Stimulated activated naive CD4-positive, alpha-beta T cell (primary cell): ENCODE results near the gene DMD.

Experiments used
- DNase-seq, 6 experiments: peaks; one replicate each; lab custom pipeline; 2025; lab: John Stamatoyannopoulos, UW

The DMD gene

GRCh38 chrX:31228415-31228832 lies 1982.9 kb downstream of the DMD start:
- DNase-seq, result no peak

GRCh38 chrX:31227250-31227649 lies 1984.1 kb downstream of the DMD start:
- no peak for DNase-seq

- DNase-seq, result no peak
Measured at GRCh38 chrX:31225819-31226218, 1985.5 kb downstream of the DMD start.

- no peak for DNase-seq
Measured at GRCh38 chrX:31224381-31225012, 1986.9 kb downstream of the DMD start.

GRCh38 chrX:31223817-31224216 lies 1987.5 kb downstream of the DMD start:
- DNase-seq, result no peak

GRCh38 chrX:31222946-31223345 lies 1988.4 kb downstream of the DMD start:
- DNase-seq, result no peak

- no peak for DNase-seq
Measured at GRCh38 chrX:31219174-31219573, 1992.2 kb downstream of the DMD start.

- DNase-seq, result no peak
Measured at GRCh38 chrX:31217084-31217483, 1994.3 kb downstream of the DMD start.

- no peak for DNase-seq
Measured at GRCh38 chrX:31215277-31215815, 1996.0 kb downstream of the DMD start.

GRCh38 chrX:31213941-31214340 lies 1997.4 kb downstream of the DMD start:
- DNase-seq, result no peak

GRCh38 chrX:31212856-31213748 lies 1998.2 kb downstream of the DMD start:
- DNase-seq, result no peak

- DNase-seq, result no peak
Measured at GRCh38 chrX:31209005-31209628, 2002.2 kb downstream of the DMD start.

GRCh38 chrX:31201503-31201902 lies 2009.8 kb downstream of the DMD start:
- no peak for DNase-seq

- DNase-seq, result no peak
Measured at GRCh38 chrX:31200430-31200829, 2010.9 kb downstream of the DMD start.

- no peak for DNase-seq
Measured at GRCh38 chrX:31199840-31200114, 2011.6 kb downstream of the DMD start.

- DNase-seq, result no peak
Measured at GRCh38 chrX:31199056-31199839, 2012.1 kb downstream of the DMD start.

- no peak for DNase-seq
Measured at GRCh38 chrX:31190221-31190975, 2021.0 kb downstream of the DMD start.

- no peak for DNase-seq
Measured at GRCh38 chrX:31186693-31187338, 2024.5 kb downstream of the DMD start.

GRCh38 chrX:31185884-31186283 lies 2025.5 kb downstream of the DMD start:
- no peak for DNase-seq

- DNase-seq, result no peak
Measured at GRCh38 chrX:31181377-31182000, 2029.9 kb downstream of the DMD start.
